22Rv1 (cell line): Measurements from ENCODE around the gene GSS.

Experiments used
- H3K27ac ChIP-seq: fragments of 450-650 bp; 2 replicates; pipeline ENCODE4 v1.5.1; 2017
- ZFX ChIP-seq: fragments of 450-650 bp; IDR thresholded peaks from 2 replicates; pipeline ENCODE4 v1.6.1; 2017; ENCODE audit warnings: antibody characterized with exemption, borderline replicate concordance
- TF ChIP-seq, protein P1 (sequence below): fragments of 450-650 bp; IDR thresholded peaks from 2 replicates; pipeline ENCODE4 v1.5.1; 2017; ENCODE audit warnings: mild to moderate bottlenecking

Gene GSS

DNA sequence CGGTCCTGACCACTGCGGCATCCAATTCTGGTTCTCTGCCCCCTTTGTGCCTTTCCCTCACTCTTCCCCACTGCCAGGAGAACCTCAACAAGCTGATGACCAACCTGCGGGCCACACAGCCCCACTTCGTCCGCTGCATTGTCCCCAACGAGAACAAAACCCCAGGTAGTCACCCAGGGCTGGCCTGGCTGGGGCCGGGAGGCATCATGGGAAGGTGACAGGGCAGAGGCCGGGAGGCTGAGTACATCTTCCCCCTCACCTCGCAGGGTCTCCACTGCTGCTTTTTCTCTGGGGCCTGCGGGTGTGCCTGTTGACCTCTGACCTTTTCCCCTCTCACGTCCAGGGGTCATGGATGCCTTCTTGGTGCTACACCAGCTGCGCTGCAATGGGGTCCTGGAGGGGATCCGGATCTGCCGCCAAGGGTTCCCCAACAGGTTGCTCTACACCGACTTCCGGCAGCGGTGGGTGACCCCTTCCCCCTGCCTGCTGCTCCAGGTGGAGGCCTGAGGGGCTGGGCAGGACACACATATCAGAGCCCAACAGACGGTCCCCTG, 35.1 kb upstream of the GSS start:
- no peak overlapping the region for H3K27ac ChIP-seq
- TF ChIP-seq, protein P1, sequence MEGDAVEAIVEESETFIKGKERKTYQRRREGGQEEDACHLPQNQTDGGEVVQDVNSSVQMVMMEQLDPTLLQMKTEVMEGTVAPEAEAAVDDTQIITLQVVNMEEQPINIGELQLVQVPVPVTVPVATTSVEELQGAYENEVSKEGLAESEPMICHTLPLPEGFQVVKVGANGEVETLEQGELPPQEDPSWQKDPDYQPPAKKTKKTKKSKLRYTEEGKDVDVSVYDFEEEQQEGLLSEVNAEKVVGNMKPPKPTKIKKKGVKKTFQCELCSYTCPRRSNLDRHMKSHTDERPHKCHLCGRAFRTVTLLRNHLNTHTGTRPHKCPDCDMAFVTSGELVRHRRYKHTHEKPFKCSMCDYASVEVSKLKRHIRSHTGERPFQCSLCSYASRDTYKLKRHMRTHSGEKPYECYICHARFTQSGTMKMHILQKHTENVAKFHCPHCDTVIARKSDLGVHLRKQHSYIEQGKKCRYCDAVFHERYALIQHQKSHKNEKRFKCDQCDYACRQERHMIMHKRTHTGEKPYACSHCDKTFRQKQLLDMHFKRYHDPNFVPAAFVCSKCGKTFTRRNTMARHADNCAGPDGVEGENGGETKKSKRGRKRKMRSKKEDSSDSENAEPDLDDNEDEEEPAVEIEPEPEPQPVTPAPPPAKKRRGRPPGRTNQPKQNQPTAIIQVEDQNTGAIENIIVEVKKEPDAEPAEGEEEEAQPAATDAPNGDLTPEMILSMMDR = no peak
- TF ChIP-seq ZFX = no peak

DNA sequence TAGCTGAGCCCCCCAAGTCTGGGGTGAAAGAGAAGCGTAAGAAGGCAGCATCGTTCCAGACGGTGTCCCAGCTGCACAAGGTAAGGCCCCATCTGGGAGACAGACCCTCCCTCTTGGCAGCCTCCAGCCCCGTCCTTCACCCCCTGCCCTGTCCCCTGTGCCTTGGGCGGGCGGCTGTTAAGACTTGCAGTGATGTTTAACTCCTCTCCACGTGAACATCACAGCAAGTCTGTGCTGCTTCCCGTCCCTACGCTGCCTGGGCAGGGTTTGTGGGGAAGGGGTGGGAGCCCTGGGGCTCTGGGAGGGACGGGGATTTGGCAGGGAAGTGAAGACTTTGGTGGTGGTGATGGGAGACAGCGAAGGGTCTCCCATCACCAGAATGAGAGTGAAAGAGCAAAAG, 34.6 kb upstream of the GSS start:
- H3K27ac ChIP-seq = no peak overlapping the region
- no peak for TF ChIP-seq ZFX
- TF ChIP-seq, protein P1 = no peak

DNA sequence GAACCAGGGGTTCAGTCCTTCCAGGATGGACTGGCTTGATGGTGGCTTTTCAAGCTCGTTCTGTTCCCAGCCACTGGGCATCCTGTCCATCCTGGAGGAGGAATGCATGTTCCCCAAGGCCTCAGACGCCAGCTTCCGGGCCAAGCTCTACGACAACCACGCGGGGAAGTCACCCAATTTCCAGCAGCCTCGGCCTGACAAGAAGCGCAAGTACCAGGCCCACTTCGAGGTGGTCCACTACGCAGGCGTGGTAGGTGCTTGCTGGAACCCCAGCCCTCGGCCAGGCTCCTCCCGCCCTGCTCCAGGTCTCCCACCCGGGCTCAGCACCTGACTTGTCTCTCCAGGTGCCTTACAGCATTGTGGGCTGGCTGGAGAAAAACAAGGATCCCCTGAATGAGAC, 34.1 kb upstream of the GSS start:
- no peak for TF ChIP-seq ZFX
- TF ChIP-seq, protein P1 = no peak
- H3K27ac ChIP-seq = no peak overlapping the region

DNA sequence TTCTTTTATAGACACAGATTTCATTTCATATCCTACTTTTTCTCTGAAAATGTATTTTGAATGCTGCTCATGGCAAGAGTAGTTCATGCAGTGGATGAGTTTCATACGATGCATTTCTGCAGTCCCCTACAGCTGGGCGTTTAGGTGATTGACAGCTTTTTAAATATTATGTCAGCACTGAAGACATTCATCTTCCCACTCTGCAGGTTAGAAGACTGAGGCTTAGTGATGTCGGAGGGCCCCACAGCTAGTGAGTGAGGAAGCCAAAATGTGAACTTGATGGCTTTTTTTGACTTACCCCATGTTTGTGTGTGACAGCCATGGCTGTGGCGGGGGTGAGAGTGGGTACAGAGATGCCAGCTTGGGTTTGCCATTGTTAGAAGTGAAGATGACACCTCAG, 33.5 kb upstream of the GSS start:
- no peak overlapping the region for H3K27ac ChIP-seq
- TF ChIP-seq ZFX = no peak
- TF ChIP-seq, protein P1 = no peak

DNA sequence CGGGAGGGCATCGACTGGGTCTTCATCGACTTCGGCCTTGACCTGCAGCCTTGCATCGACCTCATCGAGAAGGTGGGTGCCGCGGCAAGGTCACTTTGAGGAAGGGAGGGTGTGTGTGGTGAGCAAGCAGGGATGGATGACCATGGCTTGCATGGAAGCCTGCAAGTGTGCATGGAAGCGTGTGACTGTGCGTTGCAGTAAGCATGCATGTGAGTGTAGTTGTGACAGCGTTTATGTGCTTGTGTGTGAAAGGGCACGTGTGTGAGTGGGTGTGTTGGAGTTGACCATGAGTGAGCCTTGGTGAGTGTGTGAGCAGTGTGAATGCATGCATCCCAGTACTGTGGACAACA, 32.6 kb upstream of the GSS start:
- TF ChIP-seq, protein P1 = no peak
- TF ChIP-seq ZFX = no peak
- H3K27ac ChIP-seq = no peak overlapping the region

DNA sequence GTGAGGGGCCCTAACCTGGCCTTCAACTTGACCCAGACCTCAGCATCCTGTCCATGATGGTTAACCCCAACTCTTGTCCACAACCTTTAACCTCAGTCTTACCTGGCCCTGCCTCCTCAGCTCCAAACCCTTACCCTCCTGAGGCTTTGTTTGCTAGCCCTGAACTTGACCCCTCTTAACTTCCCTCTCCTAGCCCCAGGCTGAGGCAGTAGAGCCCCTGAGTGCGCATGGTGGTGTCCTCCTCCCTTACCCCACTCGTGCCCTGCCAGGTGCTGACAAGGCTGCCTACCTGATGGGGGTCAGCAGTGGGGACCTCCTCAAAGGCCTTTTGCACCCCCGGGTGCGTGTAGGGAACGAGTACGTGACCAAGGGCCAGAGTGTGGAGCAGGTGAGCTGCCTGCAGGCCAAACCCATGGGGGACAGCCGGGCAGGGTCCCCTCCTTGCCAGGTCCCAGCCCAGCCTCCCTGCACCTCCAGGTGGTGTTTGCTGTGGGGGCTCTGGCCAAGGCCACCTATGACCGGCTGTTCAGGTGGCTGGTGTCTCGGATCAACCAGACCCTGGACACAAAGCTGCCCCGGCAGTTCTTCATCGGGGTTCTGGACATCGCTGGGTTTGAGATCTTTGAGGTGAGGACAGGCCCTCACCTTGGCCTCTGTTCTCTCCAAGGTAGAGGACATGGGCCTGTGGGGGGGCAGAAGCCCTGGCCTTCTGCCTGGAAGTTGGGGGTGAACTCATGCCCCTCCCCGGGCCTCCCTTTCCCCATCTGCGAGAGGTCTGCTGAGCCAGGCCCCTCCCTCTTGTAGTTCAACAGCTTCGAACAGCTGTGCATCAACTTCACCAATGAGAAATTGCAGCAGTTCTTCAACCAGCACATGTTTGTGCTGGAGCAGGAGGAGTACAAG, 31.9 kb upstream of the GSS start:
- TF ChIP-seq ZFX = no peak
- TF ChIP-seq, protein P1 = no peak
- H3K27ac ChIP-seq = no peak overlapping the region
